Vagina (tissue), 2 donors: ENCODE measurements around the gene MFSD2A. TPM values are rescaled to one million over a fixed set of nuclear protein-coding genes. Genes with fewer than 3 reads are reported as not detected.
A peak's percentile ranks its signal among the peaks of the same experiment; 100 is the strongest.

ENCODE experiments used
- DNase-seq, 2 donors: peaks; one replicate each; pipeline ENCODE4 v3.0.0-alpha.2; 2017; ENCODE audit errors: extremely low spot score in 2 of 2
- H3K27ac ChIP-seq: fragments of 200-600 bp; sonication (generic); one replicate; pipeline ENCODE4 v1.5.1; 2019
- H3K27me3 ChIP-seq: fragments of 200-600 bp; sonication (generic); one replicate; pipeline ENCODE4 v1.5.1; 2019
- H3K36me3 ChIP-seq, 2 donors: fragments of 200-600 bp; sonication (generic); one replicate each; pipeline ENCODE4 v1.5.1; 2017 to 2019
- H3K4me1 ChIP-seq: fragments of 200-600 bp; sonication (generic); one replicate; pipeline ENCODE4 v1.5.1; 2019
- H3K4me3 ChIP-seq, 2 donors: fragments of 200-600 bp; sonication (generic); 1 replicate in 1 of 2; 2 replicates in 1 of 2; pipeline ENCODE4 v1.5.1; 2016 to 2019
- H3K9me3 ChIP-seq: fragments of 200-600 bp; sonication (generic); one replicate; pipeline ENCODE4 v1.5.1; 2019
- CTCF ChIP-seq, 3 experiments: fragments of 450-650 bp in 2 of 3; fragments of 200-600 bp in 1 of 3; sonication (generic) in 1 of 3; IDR thresholded peaks; one replicate each; pipeline ENCODE4 v1.5.1; 2017 to 2019; ENCODE audit warnings: antibody characterized with exemption in 3 of 3, mild to moderate bottlenecking in 2 of 3, moderate library complexity in 2 of 3
- POLR2A ChIP-seq, 2 donors: fragments of 450-650 bp; IDR thresholded peaks; one replicate each; pipeline ENCODE4 v1.6.1; 2017; ENCODE audit warnings: antibody characterized with exemption in 2 of 2, mild to moderate bottlenecking in 2 of 2, moderate library complexity in 2 of 2
- POLR2AphosphoS5 ChIP-seq, 2 donors: sonication (generic); formaldehyde crosslinking; IDR thresholded peaks; one replicate each; pipeline ENCODE4 v1.9.0; 2017; ENCODE audit warnings: antibody characterized with exemption in 2 of 2, mild to moderate bottlenecking in 2 of 2, low read depth in 1 of 2; ENCODE audit not compliant: insufficient read depth in 1 of 2
- intact Hi-C: fragments of 100-400 bp; cut with DNase I; formaldehyde crosslinking; loops from one replicate; pipeline ENCODE4 v1.15.1; 2023
- total RNA-seq: library from RNA; depleted of rRNA; stranded (reverse); fragments of >200 nt; gene quantifications from one replicate; pipeline ENCODE4 v1.2.3, GENCODE V29; 2016

Gene MFSD2A
- total RNA-seq, 1 donor from 2014 or later, result 56.0 TPM

GRCh38 chr1:39954324-39954869 lies 548 bp upstream of the MFSD2A start:
- Histone ChIP-seq H3K4me1 (peaks cover 31% of the 10 kb centered on the region), H3K9me3 (no peaks in the 10 kb centered on the region), H3K36me3 (no peaks in the 10 kb centered on the region), H3K27me3 (no peaks in the 10 kb centered on the region), H3K4me3 (peak overlapping the region; percentile 57 to 71), H3K27ac (peak overlapping the region; percentile 48)
- TF ChIP-seq CTCF (IDR thresholded peaks at IDR 0.05) (no peak), POLR2A (IDR thresholded peaks at IDR 0.05) (no peak), POLR2AphosphoS5 (IDR thresholded peaks at IDR 0.05; ENCODE audit: insufficient read depth in 1 of 2, low read depth in 1 of 2) (no peak)
- DNase-seq, result no peak
- intact Hi-C loops, result no loop called here

- Histone ChIP-seq H3K27ac (peak overlapping the region; percentile 48), H3K9me3 (no peaks in the 10 kb centered on the region), H3K4me3 (peak overlapping the region; percentile 57 to 71), H3K36me3 (no peaks in the 10 kb centered on the region), H3K27me3 (no peaks in the 10 kb centered on the region), H3K4me1 (peaks cover 31% of the 10 kb centered on the region)
- no peak for DNase-seq
- intact Hi-C loops, result no loop called here
- TF ChIP-seq CTCF (IDR thresholded peaks at IDR 0.05) (no peak), POLR2AphosphoS5 (IDR thresholded peaks at IDR 0.05; ENCODE audit: insufficient read depth in 1 of 2, low read depth in 1 of 2) (peak in 1 of 2 donors; percentile 55)
Observed at GRCh38 chr1:39955547-39956539, 898 bp downstream of the MFSD2A start.

GRCh38 chr1:39957299-39958015 lies 2.5 kb downstream of the MFSD2A start:
- Histone ChIP-seq H3K4me3 (peak overlapping the region in 1 of 2 donors; percentile 57), H3K4me1 (peaks cover 31% of the 10 kb centered on the region), H3K27ac (peak overlapping the region; percentile 63), H3K9me3 (no peaks in the 10 kb centered on the region), H3K36me3 (peaks cover 0 to 7% of the 10 kb centered on the region in 2 donors), H3K27me3 (no peaks in the 10 kb centered on the region)
- DNase-seq, result no peak
- TF ChIP-seq POLR2A (IDR thresholded peaks at IDR 0.05), result no peak
- TF ChIP-seq POLR2AphosphoS5 (IDR thresholded peaks at IDR 0.05; ENCODE audit: insufficient read depth in 1 of 2, low read depth in 1 of 2), result peak in 1 of 2 donors; percentile 25
- no peak for TF ChIP-seq CTCF (IDR thresholded peaks at IDR 0.05)
- intact Hi-C loops, result no loop called here

- Histone ChIP-seq H3K4me3 (no peak overlapping the region), H3K4me1 (peaks cover 27% of the 10 kb centered on the region), H3K27me3 (no peaks in the 10 kb centered on the region), H3K27ac (no peak overlapping the region), H3K9me3 (no peaks in the 10 kb centered on the region), H3K36me3 (peaks cover 0 to 7% of the 10 kb centered on the region in 2 donors)
- no peak for DNase-seq
- TF ChIP-seq POLR2AphosphoS5 (IDR thresholded peaks at IDR 0.05; ENCODE audit: insufficient read depth in 1 of 2, low read depth in 1 of 2) (no peak), POLR2A (IDR thresholded peaks at IDR 0.05) (no peak), CTCF (IDR thresholded peaks at IDR 0.05) (no peak)
- intact Hi-C loops, result no loop called here
Observed at GRCh38 chr1:39958403-39959200, 3.7 kb downstream of the MFSD2A start.
